Kidney glomerular epithelial cell (primary cell): Measurements from ENCODE around the gene BUB1B.

Experiments used
- DNase-seq: peaks from one replicate; lab custom pipeline; 2025; lab: John Stamatoyannopoulos, UW

The BUB1B gene

GRCh38 chr15:40241269-40242212, 80.7 kb downstream of the BUB1B start:
- DNase-seq = no peak

DNA sequence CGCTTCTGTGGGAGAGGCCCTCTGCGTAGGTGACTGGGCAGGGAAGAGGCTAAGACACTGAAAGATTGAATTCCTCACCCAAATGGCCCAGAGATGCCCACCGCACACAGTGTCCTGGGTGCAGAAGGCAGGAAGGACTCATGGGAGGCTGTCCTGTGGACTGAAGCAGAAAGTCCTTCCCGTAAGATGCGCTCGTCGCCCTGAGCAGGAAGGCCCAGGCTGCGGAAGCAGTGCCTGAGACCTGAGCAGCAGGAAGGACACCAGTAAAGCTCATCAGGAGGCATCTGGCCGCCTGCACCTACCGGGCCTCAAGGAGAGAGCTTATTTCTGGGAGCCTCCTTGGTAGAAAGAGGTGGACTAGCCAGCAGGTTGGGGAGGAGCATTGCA, 81.3 kb downstream of the BUB1B start:
- DNase-seq = no peak

- DNase-seq = no peak
Measured at GRCh38 chr15:40242601-40243000, 81.7 kb downstream of the BUB1B start.

- no peak for DNase-seq
Measured at GRCh38 chr15:40243126-40243810, 82.4 kb downstream of the BUB1B start.

- no peak for DNase-seq
Measured at GRCh38 chr15:40244961-40245523, 84.2 kb downstream of the BUB1B start.

DNA sequence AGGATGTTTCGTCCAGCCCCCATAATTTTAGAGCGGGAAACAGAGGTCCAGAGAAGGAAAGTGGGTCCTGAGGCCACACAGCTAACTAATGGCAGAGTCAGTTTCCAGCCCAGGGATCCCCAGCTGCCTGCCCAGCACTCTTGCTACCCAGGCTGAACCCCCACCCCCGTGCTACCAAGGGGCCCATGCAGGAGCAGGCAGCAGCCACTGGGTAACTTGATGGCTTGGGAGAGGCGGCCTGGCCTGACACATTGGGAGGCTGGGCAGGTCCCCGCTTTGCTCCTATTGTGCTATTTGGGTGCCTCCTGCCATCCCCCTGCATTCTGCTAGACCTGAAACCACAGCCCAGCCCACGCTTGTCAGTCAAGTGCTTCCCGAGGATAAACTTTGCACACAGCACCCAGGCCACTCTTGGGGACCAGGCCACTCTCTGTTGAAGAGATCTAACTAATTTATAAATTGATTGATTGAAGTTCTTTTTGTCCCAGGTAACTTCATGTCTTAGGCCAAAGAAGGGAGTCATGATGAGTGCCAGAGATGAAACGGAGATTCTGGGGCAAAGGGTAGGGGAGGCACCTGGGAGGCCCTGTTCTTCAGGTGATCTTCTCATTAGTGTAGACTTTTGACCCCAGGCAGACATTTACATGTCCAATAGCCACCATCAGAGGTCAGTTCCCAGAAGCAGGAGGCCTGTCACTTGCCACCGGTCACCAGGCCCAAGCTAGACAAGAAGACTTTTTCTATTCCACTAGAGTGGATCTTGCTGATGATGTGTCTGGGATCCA, 85.0 kb downstream of the BUB1B start:
- no peak for DNase-seq

DNA sequence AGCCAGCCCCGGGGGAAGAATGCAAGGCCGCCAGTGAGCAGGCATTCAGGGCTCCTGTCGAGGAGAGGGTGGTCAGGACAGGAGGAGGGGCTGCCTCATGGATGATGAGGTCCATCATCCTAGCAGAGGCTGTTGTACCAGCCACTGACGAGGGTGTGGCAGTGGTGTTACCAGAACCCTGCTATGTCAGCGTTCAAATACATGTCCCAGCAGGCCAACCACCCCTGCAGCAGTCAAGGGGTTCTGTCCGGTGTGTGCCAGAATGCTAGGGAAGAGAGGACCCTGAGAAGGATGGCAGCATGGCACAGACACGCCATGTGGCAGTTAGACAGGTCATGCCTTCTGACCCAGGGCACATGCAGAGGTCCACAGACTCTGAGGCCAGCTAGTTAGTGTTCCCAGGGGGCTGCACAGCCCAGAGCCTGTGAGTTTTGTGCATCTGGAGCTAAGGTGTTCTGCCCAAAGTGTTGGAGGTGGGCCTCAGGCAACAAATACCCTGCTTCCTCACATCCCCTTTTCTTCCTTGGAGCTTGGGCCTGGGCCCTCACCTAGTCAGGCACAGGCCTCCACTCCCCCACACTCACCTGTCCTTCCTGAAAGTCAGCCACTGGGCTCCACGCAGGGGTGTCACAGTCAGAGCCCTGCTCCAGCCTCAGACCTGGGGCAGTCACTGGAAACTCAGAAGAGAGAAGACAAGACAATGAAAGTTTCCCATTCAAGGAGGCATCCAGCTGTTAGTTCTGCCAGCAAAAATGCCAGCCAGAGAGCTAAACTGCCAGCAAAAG, 85.8 kb downstream of the BUB1B start:
- DNase-seq = no peak

- no peak for DNase-seq
Measured at GRCh38 chr15:40247406-40247971, 86.6 kb downstream of the BUB1B start.

DNA sequence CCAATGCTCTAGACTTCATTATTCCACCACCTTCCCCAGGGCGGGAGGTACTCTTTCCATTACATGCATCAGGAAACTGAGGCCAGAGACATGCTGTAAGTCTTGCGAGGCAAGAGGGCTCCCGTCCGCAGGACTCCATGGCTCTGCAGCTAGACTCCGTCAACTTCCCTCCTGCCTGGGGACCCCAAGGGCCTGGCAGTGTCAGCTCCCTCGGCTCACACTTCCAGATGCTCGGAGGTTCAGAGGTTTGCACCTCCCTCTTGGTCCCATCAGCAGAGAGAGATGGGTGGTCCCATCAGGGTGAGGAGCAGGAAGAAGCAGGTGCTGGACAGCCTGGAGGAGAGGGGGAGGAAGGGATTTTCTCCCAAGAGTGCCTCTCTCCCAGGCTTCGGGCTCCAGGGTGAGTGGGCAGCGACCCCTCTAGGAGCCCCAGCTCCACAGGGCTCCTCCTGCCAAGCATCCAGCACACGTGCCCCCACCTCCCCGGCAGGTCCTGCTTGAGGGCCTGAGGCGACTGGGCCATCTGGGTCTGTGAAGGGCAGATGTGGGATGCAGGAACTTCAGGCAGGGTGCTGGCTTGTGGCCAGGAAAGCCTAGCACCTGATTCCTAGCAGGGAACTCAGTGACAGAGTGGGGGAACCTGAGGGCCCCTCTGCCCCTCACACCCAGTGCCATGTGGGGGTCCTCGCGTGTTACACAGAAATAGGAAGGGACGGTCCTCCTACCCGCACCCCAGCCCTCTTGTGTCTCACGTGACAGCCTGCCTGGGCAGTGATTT, 87.3 kb downstream of the BUB1B start:
- DNase-seq = no peak

DNA sequence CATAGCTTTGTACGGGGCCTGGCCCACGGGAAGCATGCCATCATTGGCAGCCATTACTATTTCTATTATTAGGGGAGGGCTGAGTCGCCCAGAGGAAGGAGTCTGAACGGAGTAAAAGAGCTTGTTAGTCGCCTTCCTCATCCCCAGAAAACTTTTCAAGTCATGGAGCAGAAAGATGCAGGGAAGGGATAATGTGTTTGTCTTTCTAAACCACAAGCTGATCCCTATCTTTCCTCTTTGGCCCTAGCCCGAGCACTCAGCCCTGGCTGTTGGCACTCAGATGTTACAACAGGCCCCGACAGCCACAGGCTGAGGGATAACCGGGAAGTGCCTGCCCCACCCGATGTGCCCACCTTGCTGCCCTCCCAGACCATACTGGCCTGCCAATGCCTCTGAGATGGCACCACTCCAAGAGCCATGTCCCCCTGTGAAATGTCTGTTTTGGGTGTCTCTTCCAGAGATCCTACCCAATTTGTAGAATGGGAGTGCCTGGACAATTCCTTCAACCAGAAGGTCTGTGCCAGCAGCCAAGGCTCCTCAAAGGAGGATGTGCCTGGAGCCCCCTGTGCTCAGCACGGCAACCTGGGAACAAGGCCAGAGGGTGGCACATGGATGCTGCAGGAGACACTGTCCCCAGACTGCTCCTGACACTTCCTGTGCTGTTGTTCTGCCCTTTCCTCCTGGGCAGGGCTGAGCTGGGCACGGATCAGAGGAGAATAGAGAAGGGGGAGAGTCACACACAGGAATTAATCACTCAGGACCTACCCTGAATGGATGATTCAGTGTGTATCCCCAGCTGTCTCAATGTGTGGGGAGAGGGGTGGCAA, 88.8 kb downstream of the BUB1B start:
- DNase-seq = peak; percentile 16

- no peak for DNase-seq
Measured at GRCh38 chr15:40250304-40250656, 89.4 kb downstream of the BUB1B start.

DNA sequence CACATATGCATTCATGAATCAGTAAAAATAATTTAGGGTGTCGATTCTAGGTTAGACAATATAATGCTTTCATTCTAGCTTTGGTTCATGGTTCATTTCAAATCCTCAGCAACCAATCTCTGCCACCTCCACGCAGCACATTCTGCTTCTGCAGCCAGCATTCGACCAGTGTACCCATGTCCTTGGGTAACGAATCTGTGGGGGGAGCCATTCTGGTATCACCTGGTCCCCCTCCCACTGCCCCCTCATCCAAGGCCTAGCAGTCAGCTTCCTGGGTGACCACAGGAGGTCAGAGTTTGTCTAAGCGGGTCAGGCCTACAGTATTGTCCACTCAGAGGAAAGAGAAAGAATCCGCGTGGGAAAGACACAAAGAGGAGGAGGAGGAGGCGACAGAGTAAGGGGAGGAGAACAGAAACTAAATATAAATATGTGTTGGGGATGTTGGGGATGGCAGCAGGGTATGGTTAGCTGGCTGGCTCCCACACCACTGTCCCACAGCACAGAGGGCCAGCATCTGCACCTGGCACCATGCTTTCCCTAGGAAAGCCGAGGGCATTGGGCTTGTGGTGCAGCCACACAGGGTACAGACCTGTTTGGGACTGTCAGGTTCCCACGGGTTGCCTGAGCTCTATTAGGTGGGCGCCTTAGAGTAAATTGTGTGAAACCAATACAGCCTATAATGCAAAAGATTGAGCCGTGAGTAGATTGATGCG, 90.1 kb downstream of the BUB1B start:
- DNase-seq = no peak

DNA sequence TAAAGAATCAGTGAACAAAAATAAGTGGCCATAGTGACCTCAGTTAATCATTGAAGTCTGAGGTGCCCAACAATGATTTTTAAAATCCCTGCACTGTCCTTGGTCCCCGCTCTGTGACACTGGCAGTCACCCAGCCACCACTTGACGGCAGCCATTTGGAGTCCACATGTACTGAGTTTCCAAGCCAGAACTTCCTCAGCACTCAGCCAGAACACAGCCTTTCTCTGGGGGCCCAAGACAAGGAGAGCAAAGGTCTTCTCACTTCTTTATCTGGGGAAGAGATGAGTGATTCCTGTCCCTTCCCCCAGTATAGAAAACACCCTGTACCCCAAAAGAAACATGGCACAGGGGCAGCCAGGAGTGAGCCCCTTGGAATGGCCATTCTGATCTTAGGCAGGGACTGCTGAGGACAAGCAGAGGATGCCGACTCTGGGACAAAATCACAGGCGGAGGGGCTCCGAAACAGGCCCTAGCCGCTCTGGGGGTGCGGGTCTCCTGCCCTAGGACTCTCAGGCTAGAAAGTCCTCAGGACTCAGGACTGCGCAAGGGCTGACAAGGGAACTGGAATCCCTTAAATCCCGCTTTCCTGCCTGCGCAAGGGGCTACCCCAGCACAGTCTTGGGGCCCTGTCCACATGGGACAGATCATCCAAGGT, 90.7 kb downstream of the BUB1B start:
- no peak for DNase-seq

GRCh38 chr15:40252141-40252437, 91.2 kb downstream of the BUB1B start:
- DNase-seq = no peak

DNA sequence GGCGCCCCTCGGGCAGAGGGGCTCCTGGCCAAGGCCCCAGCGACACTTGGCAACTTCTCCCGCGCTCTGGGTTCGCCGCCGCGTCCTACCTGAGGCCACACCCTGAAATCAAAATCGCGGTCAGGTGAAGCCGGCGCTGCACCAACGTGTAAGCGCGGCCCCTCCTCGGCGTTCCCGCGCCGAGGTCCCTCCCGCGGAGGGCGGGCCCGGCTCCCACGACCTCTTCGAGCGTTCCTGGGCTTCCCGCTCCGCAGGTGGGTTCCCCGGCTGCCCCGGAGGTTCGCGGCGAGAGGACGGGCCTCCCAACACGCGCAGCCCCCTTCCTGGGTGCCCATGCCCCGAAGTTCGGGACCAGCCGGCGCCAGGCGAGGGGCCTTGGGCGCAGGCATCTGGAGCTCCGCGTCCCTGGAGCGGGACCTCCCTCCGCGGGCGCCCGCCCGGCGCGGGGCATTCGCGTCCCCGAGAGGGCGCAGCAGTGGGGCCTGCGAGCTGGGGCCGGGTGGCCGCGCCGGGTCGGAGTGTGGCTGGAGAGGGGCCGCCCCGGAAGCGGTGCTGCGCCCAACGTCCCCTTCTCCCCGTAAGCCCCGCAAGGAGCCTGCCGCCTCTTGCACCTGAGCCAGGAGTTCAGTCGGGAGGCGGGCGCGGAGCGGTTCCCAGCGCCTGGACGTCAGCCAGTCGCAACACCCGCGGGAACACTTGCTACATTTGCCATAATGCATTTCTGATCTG, 91.7 kb downstream of the BUB1B start:
- DNase-seq = no peak

DNA sequence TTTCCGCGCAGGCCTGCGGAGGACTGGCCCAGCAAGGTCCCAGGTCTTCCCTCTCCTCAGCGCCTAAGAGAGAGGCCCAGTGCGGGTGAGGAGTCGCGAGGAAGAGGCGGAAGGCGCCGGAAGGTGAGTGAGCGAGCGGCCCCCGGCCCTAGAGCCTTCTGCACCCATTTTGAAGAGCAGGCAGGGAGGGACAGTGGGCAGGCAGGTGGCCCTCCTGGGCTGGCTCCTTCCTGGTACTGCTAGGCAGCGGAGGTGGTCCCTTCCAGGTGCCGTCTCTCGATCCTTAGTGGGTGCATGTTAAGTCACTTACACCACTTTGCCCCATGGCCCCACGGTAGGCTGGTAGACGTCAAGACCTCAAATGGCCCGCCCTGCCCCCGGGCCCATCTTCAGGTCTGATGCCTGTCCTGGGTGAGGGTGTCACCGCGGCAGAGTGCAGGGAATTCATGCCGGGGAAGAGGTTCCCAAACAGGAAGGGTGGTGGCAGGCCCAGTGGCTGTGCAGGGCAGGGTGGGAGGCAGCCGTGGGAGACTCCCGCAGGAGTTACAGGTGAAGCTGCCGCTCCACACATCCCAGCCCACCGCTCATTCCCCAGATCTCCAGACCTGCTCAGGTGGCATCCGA, 92.4 kb downstream of the BUB1B start:
- DNase-seq = no peak

- no peak for DNase-seq
Measured at GRCh38 chr15:40254452-40254851, 93.6 kb downstream of the BUB1B start.
